ENCODE results near the gene PLS1. TPM values are rescaled to one million over a fixed set of nuclear protein-coding genes. Genes with fewer than 3 reads are reported as not detected.

PLS1 gene
- total RNA-seq, 1 experiment from 2014 or later: 36.1 TPM

DNA sequence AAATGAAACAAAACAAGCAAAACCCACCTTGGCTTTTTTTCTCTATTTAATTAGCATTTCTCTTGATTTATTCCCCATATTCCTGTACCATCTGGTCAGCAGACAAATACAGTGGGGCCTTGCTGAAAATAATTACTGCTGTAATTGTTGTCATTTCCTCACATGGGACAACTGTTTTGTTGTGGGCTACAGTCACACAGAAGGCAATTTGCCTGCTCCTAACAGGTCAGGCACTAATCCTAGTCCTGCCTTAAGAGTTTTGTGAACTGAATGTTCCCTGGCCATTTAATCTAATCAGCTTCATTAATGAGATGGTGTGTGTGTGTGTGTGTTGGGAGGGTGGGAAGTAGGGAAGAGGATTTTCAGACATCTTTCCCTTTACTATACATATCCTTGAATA is 139.3 kb downstream of the PLS1 start:
- intact Hi-C loops (cut with micrococcal nuclease; ENCODE audit: unreplicated experiment) (loop anchor here (5.0 kb wide), 1 partner anchor 148 kb away; no protein-coding TSS in a partner anchor), in situ Hi-C loops (cut with HindIII; ENCODE audit: low pct_unique_long_range_greater_than_20kb, low sequenced_read_pairs) (no loop called here)
- TF ChIP-seq, protein P1, sequence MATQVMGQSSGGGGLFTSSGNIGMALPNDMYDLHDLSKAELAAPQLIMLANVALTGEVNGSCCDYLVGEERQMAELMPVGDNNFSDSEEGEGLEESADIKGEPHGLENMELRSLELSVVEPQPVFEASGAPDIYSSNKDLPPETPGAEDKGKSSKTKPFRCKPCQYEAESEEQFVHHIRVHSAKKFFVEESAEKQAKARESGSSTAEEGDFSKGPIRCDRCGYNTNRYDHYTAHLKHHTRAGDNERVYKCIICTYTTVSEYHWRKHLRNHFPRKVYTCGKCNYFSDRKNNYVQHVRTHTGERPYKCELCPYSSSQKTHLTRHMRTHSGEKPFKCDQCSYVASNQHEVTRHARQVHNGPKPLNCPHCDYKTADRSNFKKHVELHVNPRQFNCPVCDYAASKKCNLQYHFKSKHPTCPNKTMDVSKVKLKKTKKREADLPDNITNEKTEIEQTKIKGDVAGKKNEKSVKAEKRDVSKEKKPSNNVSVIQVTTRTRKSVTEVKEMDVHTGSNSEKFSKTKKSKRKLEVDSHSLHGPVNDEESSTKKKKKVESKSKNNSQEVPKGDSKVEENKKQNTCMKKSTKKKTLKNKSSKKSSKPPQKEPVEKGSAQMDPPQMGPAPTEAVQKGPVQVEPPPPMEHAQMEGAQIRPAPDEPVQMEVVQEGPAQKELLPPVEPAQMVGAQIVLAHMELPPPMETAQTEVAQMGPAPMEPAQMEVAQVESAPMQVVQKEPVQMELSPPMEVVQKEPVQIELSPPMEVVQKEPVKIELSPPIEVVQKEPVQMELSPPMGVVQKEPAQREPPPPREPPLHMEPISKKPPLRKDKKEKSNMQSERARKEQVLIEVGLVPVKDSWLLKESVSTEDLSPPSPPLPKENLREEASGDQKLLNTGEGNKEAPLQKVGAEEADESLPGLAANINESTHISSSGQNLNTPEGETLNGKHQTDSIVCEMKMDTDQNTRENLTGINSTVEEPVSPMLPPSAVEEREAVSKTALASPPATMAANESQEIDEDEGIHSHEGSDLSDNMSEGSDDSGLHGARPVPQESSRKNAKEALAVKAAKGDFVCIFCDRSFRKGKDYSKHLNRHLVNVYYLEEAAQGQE (IDR thresholded peaks at IDR 0.05; ENCODE audit: insufficient read depth in 1 of 2, low read depth in 2 of 2, low read length in 1 of 2): no peak
- TF ChIP-seq, protein P2, sequence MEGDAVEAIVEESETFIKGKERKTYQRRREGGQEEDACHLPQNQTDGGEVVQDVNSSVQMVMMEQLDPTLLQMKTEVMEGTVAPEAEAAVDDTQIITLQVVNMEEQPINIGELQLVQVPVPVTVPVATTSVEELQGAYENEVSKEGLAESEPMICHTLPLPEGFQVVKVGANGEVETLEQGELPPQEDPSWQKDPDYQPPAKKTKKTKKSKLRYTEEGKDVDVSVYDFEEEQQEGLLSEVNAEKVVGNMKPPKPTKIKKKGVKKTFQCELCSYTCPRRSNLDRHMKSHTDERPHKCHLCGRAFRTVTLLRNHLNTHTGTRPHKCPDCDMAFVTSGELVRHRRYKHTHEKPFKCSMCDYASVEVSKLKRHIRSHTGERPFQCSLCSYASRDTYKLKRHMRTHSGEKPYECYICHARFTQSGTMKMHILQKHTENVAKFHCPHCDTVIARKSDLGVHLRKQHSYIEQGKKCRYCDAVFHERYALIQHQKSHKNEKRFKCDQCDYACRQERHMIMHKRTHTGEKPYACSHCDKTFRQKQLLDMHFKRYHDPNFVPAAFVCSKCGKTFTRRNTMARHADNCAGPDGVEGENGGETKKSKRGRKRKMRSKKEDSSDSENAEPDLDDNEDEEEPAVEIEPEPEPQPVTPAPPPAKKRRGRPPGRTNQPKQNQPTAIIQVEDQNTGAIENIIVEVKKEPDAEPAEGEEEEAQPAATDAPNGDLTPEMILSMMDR (IDR thresholded peaks at IDR 0.05): no peak
- no peak for TF ChIP-seq TCF7L2 (IDR thresholded peaks at IDR 0.05; ENCODE audit: low read depth, low read length)
- no peak for TF ChIP-seq SIN3A (IDR thresholded peaks at IDR 0.05; ENCODE audit: borderline replicate concordance, insufficient read depth, low read depth, low read length)
- no peak for TF ChIP-seq POLR2AphosphoS5 (IDR thresholded peaks at IDR 0.05; ENCODE audit: low read depth, low read length)
- Histone ChIP-seq H3K27ac (ENCODE audit: low read length) (no peak overlapping the region), H3K27me3 (ENCODE audit: control insufficient read depth, insufficient read depth, low read length) (no peaks in the 10 kb centered on the region), H3K4me3 (ENCODE audit: low read depth in 2 of 2, low read length in 2 of 2) (no peak overlapping the region), H3K9me3 (ENCODE audit: control insufficient read depth, insufficient read depth, low read depth, low read length) (no peaks in the 10 kb centered on the region), H3K4me1 (ENCODE audit: control insufficient read depth, insufficient read depth, low read length) (no peaks in the 10 kb centered on the region), H3K36me3 (ENCODE audit: control insufficient read depth, insufficient read depth, low read length) (no peaks in the 10 kb centered on the region)
- no TSS peak for BruUV-seq (replicated peaks)
- ATAC-seq: no peak
- DNase-seq (ENCODE audit: low read depth, low spot score): no peak
- CTCF ChIA-PET: no interaction called here
- POLR2A ChIA-PET: no interaction called here

DNA sequence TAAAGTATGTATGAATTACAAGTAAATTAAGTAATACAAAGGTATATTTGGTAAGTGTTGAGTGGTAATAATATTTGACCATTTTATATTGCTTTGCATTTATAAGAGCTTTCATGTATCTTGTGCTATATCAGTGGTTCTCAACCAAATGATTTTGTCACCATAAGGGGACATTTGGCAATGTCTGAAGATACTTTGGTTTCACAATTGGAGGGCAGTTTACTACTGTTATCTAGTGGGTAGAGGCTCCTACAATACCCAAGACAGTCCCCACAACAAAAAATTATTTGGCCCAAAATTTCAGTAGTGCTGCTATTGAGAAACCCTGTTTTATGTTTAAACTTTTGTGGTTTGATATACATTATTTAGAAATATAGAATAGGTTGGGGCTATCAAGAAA is 142.2 kb downstream of the PLS1 start:
- Histone ChIP-seq H3K4me1 (ENCODE audit: control insufficient read depth, insufficient read depth, low read length) (no peaks in the 10 kb centered on the region), H3K27me3 (ENCODE audit: control insufficient read depth, insufficient read depth, low read length) (no peaks in the 10 kb centered on the region), H3K9me3 (ENCODE audit: control insufficient read depth, insufficient read depth, low read depth, low read length) (no peaks in the 10 kb centered on the region), H3K27ac (ENCODE audit: low read length) (no peak overlapping the region), H3K4me3 (ENCODE audit: low read depth in 2 of 2, low read length in 2 of 2) (no peak overlapping the region), H3K36me3 (ENCODE audit: control insufficient read depth, insufficient read depth, low read length) (no peaks in the 10 kb centered on the region)
- in situ Hi-C loops (cut with HindIII; ENCODE audit: low pct_unique_long_range_greater_than_20kb, low sequenced_read_pairs): no loop called here
- DNase-seq (ENCODE audit: low read depth, low spot score): no peak
- no TSS peak for BruUV-seq (replicated peaks)
- TF ChIP-seq TCF7L2 (IDR thresholded peaks at IDR 0.05; ENCODE audit: low read depth, low read length): no peak
- TF ChIP-seq SIN3A (IDR thresholded peaks at IDR 0.05; ENCODE audit: borderline replicate concordance, insufficient read depth, low read depth, low read length): no peak
- no peak for TF ChIP-seq POLR2AphosphoS5 (IDR thresholded peaks at IDR 0.05; ENCODE audit: low read depth, low read length)
- TF ChIP-seq, protein P1 (IDR thresholded peaks at IDR 0.05; ENCODE audit: insufficient read depth in 1 of 2, low read depth in 2 of 2, low read length in 1 of 2): no peak
- TF ChIP-seq, protein P2 (IDR thresholded peaks at IDR 0.05): no peak
- ChIA-PET POLR2A (no interaction called here), CTCF (no interaction called here)
- intact Hi-C loops (cut with micrococcal nuclease; ENCODE audit: unreplicated experiment): loop anchor here (5.0 kb wide), 1 partner anchor 151 kb away; no protein-coding TSS in a partner anchor
- no peak for ATAC-seq
